Naive B cell (primary cell): ENCODE measurements around the gene BTBD9. TPM values are rescaled to one million over a fixed set of nuclear protein-coding genes. Genes with fewer than 3 reads are reported as not detected.
A peak's percentile ranks its signal among the peaks of the same experiment; 100 is the strongest.

Source experiments
- ATAC-seq, 2 donors: fragments of 150-1000 bp; cut with Tn5 transposase; 2 replicates each; pipeline ENCODE4 v1.10.0; 2021; ENCODE audit warnings: low read depth in 2 of 2, mild to moderate bottlenecking in 2 of 2, moderate library complexity in 2 of 2
- DNase-seq: peaks from one replicate; pipeline ENCODE4 v3.0.0; 2022
- H3K27ac Mint-ChIP-seq, 6 donors: one replicate each; pipeline ENCODE4 v1.8.0; 2020 to 2022; ENCODE audit warnings: mild to moderate bottlenecking in 6 of 6, mixed read lengths in 6 of 6, moderate library complexity in 5 of 6, inconsistent platforms in 2 of 6
- H3K27me3 Mint-ChIP-seq, 3 donors: one replicate each; pipeline ENCODE4 v1.8.0; 2021 to 2022; ENCODE audit warnings: mixed read lengths in 3 of 3, mild to moderate bottlenecking in 1 of 3
- H3K36me3 Mint-ChIP-seq, 2 donors: one replicate each; pipeline ENCODE4 v1.8.0; 2020 to 2022; ENCODE audit warnings: mixed read lengths in 2 of 2, inconsistent platforms in 1 of 2, mild to moderate bottlenecking in 1 of 2
- H3K4me1 Mint-ChIP-seq, 3 donors: one replicate each; pipeline ENCODE4 v1.8.0; 2020 to 2022; ENCODE audit warnings: mixed read lengths in 3 of 3, inconsistent platforms in 1 of 3, mild to moderate bottlenecking in 1 of 3, moderate library complexity in 1 of 3
- H3K4me3 Mint-ChIP-seq, 8 donors: one replicate each; pipeline ENCODE4 v1.8.0; 2020 to 2022; ENCODE audit warnings: mild to moderate bottlenecking in 8 of 8, mixed read lengths in 8 of 8, moderate library complexity in 8 of 8, inconsistent platforms in 2 of 8
- H3K9me3 Mint-ChIP-seq, 7 donors: one replicate each; pipeline ENCODE4 v1.8.0; 2020 to 2022; ENCODE audit warnings: mixed read lengths in 7 of 7, mild to moderate bottlenecking in 5 of 7, inconsistent platforms in 2 of 7, moderate library complexity in 1 of 7
- polyA plus RNA-seq, 6 donors: library from polyadenylated mRNA; unstranded; fragments of 300-500 nt; fragmentation: Illumina TruSeq; gene quantifications; one replicate each; pipeline ENCODE4 v1.2.3, GENCODE V29; 2021; ENCODE audit warnings: low read depth in 6 of 6

The BTBD9 gene
- polyA plus RNA-seq, 6 donors from 2014 or later, result 3.5 to 29.1 (median 20.2) TPM

DNA sequence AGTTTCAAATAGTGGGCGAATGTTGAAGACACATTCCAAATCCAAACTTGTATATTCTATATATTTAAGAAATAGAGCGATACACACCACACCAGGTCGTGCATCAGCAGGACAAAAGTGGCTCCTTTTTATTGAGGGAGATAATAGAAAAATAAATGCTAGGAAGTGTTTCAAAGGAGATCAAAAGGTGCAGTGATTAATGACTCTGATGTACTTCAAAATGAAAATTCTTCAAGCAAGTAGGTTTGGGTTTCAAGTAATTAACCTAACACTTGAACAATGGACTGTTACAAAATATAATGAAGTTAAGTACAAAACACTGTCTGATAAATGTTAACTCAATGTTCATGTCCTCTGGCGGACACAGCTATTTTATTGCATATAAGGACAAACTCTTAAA, 185.9 kb downstream of the BTBD9 start:
- ATAC-seq, result no peak
- Mint-ChIP-seq H3K9me3 (peaks cover 0 to 9% (median 5%) of the 10 kb centered on the region in 7 donors), H3K36me3 (peaks cover 8 to 15% of the 10 kb centered on the region in 2 donors), H3K4me1 (no peaks in the 10 kb centered on the region), H3K27me3 (no peaks in the 10 kb centered on the region), H3K27ac (no peak overlapping the region), H3K4me3 (no peak overlapping the region)
- no peak for DNase-seq

DNA sequence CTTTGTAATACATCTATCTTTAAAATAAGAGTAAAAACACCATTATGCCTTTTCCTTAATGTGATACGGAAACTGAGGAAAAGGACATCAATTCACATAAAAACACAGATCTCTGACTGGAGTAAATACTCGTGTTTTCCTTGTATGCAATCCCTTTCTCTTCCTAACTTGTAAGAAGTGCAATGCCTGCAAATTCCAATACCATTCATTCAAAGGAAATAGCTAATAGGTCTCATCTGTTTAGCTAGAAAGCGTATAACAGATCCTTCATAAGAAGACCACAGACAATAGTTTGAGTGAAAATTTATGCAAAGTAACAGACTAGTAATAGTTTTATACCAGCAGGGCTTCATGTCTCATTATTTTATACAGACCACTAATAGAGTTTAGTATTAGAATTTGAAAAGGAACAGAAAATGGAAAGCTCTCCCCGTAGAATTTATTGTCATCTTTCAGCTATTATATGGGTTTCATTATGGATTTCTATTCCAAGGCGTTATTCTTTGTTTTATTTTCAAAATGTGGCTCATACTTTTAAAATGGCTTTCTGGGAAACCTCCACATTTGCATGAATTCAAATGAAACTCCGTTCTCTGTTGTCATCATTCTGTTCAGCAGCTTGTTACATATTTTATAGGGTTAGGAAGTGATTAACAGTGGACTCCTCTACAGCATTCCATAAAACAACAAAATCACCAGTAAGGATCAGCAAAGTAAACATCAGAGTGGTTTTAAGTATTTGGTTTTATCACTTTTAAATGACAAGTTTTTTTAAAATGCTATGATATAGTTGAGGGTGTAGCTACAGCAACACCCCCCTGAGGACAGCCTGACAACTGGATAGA, 186.7 kb downstream of the BTBD9 start:
- no peak overlapping the region for H3K27ac Mint-ChIP-seq
- peaks cover 8 to 15% of the 10 kb centered on the region in 2 donors for H3K36me3 Mint-ChIP-seq
- H3K27me3 Mint-ChIP-seq, result no peaks in the 10 kb centered on the region
- no peak for DNase-seq
- ATAC-seq, result no peak
- peaks cover 0 to 10% (median 5%) of the 10 kb centered on the region in 7 donors for H3K9me3 Mint-ChIP-seq
- no peak overlapping the region for H3K4me3 Mint-ChIP-seq
- H3K4me1 Mint-ChIP-seq, result no peaks in the 10 kb centered on the region

DNA sequence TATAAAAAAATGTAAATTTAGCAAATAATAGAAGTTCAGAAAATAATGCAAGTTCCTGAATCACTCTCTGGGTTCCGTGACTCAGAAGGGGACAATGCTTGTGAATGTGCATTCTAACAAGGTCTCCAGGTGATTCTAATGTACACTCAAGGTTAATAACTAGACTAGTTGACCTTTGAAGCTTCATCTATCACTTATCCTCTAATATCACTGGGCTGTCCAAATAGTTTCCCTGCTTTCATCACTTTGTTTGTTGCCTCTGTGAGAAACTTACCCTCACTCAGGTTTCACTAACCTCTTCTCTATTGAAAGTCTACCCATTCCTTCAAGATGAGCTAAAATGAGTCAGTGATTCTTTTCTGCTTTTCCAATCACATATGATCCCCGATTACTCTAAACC, 189.0 kb downstream of the BTBD9 start:
- no peak overlapping the region for H3K4me3 Mint-ChIP-seq
- H3K9me3 Mint-ChIP-seq, result peaks cover 0 to 10% (median 5%) of the 10 kb centered on the region in 7 donors
- ATAC-seq (no peak), DNase-seq (no peak)
- peaks cover 6 to 8% of the 10 kb centered on the region in 2 donors for H3K36me3 Mint-ChIP-seq
- H3K27me3 Mint-ChIP-seq, result no peaks in the 10 kb centered on the region
- no peak overlapping the region for H3K27ac Mint-ChIP-seq
- H3K4me1 Mint-ChIP-seq, result no peaks in the 10 kb centered on the region

DNA sequence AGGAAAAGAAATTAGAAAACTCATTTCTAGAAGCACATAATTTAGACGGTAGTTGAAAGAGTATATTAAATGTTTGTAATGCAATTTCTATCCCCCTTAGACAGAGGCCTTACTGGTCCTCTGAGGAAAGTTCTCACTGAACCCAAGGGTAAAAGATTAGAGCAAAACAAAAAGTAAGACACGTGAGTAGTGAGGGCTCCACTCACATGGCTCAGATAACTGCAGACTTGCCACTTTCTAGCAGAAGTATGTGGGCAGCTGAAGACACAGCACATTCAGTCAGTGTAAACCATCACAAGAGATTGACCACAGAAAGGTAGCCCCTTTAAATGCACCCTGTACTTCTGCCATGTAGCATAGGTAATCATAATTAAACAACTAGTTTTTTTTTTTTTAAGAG, 193.8 kb downstream of the BTBD9 start:
- DNase-seq, result no peak
- ATAC-seq, result no peak
- H3K4me1 Mint-ChIP-seq, result peaks cover 9 to 11% (median 10%) of the 10 kb centered on the region in 3 donors
- H3K36me3 Mint-ChIP-seq, result peaks cover 3 to 11% of the 10 kb centered on the region in 2 donors
- H3K9me3 Mint-ChIP-seq, result peaks cover 0 to 9% (median 5%) of the 10 kb centered on the region in 7 donors
- H3K27ac Mint-ChIP-seq, result no peak overlapping the region
- no peaks in the 10 kb centered on the region for H3K27me3 Mint-ChIP-seq
- H3K4me3 Mint-ChIP-seq, result no peak overlapping the region

- no peak overlapping the region for H3K27ac Mint-ChIP-seq
- peaks cover 9 to 11% (median 10%) of the 10 kb centered on the region in 3 donors for H3K4me1 Mint-ChIP-seq
- no peak overlapping the region for H3K4me3 Mint-ChIP-seq
- DNase-seq (no peak), ATAC-seq (no peak)
- H3K36me3 Mint-ChIP-seq, result peaks cover 0 to 10% of the 10 kb centered on the region in 2 donors
- no peaks in the 10 kb centered on the region for H3K27me3 Mint-ChIP-seq
- H3K9me3 Mint-ChIP-seq, result peaks cover 0 to 6% (median 5%) of the 10 kb centered on the region in 7 donors
Observed at GRCh38 chr6:38445336-38445735, 194.4 kb downstream of the BTBD9 start.

DNA sequence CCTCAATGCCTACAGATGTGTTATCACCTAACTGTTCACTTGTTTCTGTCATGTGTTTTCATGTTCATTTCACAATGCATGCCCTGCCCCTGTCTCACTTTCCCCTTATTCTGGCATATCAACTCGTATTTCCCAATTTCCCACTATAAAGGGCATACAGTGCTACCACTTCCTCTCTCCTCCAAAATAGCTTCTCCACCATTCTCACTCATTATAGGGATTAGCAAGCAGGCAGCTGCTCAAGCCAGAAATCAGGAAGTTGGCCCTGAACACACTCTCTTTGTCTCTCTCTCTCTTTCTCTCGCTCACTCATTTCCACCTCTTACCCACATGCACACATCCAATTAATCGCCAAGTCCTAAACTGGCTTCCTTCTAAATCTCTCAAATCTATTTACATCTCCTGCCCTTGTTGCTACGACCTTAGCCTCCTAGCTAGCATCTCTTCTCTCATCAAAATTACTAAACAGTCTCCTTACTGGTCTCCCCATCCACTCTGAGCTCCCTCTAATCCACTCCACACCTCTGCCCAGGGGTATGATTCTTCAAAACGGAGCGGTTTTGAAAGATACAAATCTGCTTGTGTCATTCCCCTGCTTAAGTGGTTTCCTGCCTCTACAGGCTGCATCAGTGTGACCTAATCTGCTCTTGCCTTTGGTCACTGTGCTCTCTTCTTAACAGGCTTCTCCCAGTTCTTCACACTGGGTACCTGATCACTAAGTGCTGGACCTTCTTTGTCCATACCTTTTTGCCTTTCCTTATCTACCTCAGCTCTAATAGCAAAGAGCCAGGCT, 196.2 kb downstream of the BTBD9 start:
- Mint-ChIP-seq H3K36me3 (peaks cover 0 to 11% of the 10 kb centered on the region in 2 donors), H3K4me3 (no peak overlapping the region), H3K9me3 (no peaks in the 10 kb centered on the region), H3K27me3 (no peaks in the 10 kb centered on the region), H3K4me1 (peaks cover 10 to 19% (median 11%) of the 10 kb centered on the region in 3 donors), H3K27ac (peak overlapping the region in 5 of 6 donors; percentile 0 to 82 (median 2))
- DNase-seq (no peak), ATAC-seq (peak in 1 of 2 donors; percentile 21)

DNA sequence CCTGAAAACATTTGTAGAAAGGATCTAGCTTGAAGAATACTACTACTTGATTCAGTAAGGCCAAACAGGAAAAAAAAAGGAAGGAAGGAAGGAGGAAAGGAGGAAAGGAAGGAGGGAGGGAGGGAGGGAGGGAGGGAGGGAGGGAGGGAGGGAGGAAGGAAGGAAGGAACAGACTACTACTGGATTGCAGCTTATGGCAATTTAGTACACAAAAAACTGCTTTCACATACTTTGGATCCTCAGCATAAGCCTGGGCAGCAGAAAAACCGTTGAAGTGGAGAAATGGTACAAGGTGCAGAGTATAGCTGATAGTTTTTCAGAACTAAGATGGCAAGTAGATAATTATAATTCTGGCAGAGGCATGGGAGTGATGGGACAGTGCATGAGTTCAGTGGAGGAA, 201.6 kb downstream of the BTBD9 start:
- H3K27me3 Mint-ChIP-seq, result no peaks in the 10 kb centered on the region
- peaks cover 15 to 27% (median 26%) of the 10 kb centered on the region in 3 donors for H3K4me1 Mint-ChIP-seq
- DNase-seq (no peak), ATAC-seq (no peak)
- peak overlapping the region in 1 of 6 donors; percentile 2 for H3K27ac Mint-ChIP-seq
- H3K36me3 Mint-ChIP-seq, result peaks cover 9 to 15% of the 10 kb centered on the region in 2 donors
- no peak overlapping the region for H3K4me3 Mint-ChIP-seq
- H3K9me3 Mint-ChIP-seq, result peaks cover under 1 to 7% (median 5%) of the 10 kb centered on the region in 7 donors

- Mint-ChIP-seq H3K4me3 (no peak overlapping the region), H3K36me3 (peaks cover 15 to 22% of the 10 kb centered on the region in 2 donors), H3K4me1 (peaks cover 22 to 30% (median 29%) of the 10 kb centered on the region in 3 donors), H3K27ac (peak overlapping the region in 3 of 6 donors; percentile 33 to 79 (median 39)), H3K27me3 (no peaks in the 10 kb centered on the region), H3K9me3 (peaks cover 5 to 17% (median 9%) of the 10 kb centered on the region in 7 donors)
- DNase-seq (no peak), ATAC-seq (no peak)
Observed at GRCh38 chr6:38436726-38437465, 202.8 kb downstream of the BTBD9 start.

GRCh38 chr6:38435330-38435729, 204.4 kb downstream of the BTBD9 start:
- Mint-ChIP-seq H3K27me3 (no peaks in the 10 kb centered on the region), H3K36me3 (peaks cover 22 to 24% of the 10 kb centered on the region in 2 donors), H3K9me3 (peaks cover 5 to 18% (median 10%) of the 10 kb centered on the region in 7 donors), H3K4me1 (peaks cover 31 to 41% (median 35%) of the 10 kb centered on the region in 3 donors), H3K4me3 (no peak overlapping the region), H3K27ac (peak overlapping the region in 1 of 6 donors; percentile 31)
- no peak for ATAC-seq
- no peak for DNase-seq

- Mint-ChIP-seq H3K4me1 (peaks cover 28 to 46% (median 38%) of the 10 kb centered on the region in 3 donors), H3K36me3 (peaks cover 16 to 24% of the 10 kb centered on the region in 2 donors), H3K9me3 (peaks cover 5 to 18% (median 10%) of the 10 kb centered on the region in 7 donors), H3K4me3 (no peak overlapping the region), H3K27ac (no peak overlapping the region), H3K27me3 (no peaks in the 10 kb centered on the region)
- ATAC-seq (no peak), DNase-seq (no peak)
Observed at GRCh38 chr6:38434051-38434450, 205.7 kb downstream of the BTBD9 start.

GRCh38 chr6:38432479-38432878, 207.2 kb downstream of the BTBD9 start:
- peak overlapping the region in 2 of 6 donors; percentile 2 to 11 for H3K27ac Mint-ChIP-seq
- no peak overlapping the region for H3K4me3 Mint-ChIP-seq
- no peak for ATAC-seq
- no peaks in the 10 kb centered on the region for H3K27me3 Mint-ChIP-seq
- H3K4me1 Mint-ChIP-seq, result peaks cover 21 to 46% (median 43%) of the 10 kb centered on the region in 3 donors
- H3K9me3 Mint-ChIP-seq, result peaks cover 5 to 25% (median 10%) of the 10 kb centered on the region in 7 donors
- peaks cover 22 to 24% of the 10 kb centered on the region in 2 donors for H3K36me3 Mint-ChIP-seq
- no peak for DNase-seq

DNA sequence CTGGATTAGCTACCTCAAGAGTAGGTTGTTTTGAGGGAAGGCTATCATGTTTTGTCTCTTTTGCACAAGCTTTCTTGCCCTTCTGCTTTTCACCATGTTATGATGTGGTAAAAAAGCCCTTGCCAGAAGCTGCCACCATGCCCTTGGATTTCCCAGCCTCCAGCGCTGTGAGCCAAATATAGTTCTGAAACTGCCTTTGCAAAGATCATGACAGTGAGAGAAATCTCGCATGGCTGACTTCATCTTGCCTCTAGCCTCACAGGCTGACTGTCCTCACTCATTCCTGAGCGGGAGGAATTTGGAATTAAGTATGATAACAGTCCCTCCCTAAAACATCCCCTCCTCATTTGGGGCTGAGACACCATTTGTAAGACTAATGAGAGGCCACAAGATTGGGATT, 207.7 kb downstream of the BTBD9 start:
- Mint-ChIP-seq H3K27ac (peak overlapping the region in 3 of 6 donors; percentile 2 to 44 (median 18)), H3K27me3 (no peaks in the 10 kb centered on the region), H3K4me3 (no peak overlapping the region), H3K9me3 (peaks cover 5 to 25% (median 10%) of the 10 kb centered on the region in 7 donors), H3K36me3 (peaks cover 22 to 24% of the 10 kb centered on the region in 2 donors), H3K4me1 (peaks cover 23 to 49% (median 44%) of the 10 kb centered on the region in 3 donors)
- ATAC-seq (no peak), DNase-seq (no peak)

DNA sequence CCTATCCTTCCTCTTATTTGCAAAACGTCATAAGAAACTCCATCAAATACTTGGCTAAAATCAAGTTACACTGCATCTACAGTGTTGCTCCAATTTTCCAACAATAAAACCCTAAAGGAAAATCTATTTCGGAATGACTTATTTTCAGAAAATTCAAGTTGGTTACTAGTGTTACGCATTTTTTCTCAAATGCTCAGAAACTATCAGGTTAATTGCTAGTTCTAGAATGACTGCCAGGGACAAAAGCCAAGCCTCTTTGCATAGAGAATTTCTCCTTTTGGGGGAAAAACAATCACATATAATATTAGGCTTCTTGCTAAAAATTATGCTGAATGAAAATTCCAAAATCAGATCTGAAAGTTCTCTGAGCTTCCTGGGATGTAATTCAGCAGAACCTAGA, 210.2 kb downstream of the BTBD9 start:
- peak overlapping the region in 1 of 8 donors; percentile 17 for H3K4me3 Mint-ChIP-seq
- H3K27me3 Mint-ChIP-seq, result no peaks in the 10 kb centered on the region
- peaks cover 20 to 24% of the 10 kb centered on the region in 2 donors for H3K36me3 Mint-ChIP-seq

More for the DNA sequence above, 210.2 kb downstream of the BTBD9 start:
- ATAC-seq (no peak), DNase-seq (no peak)
- H3K4me1 Mint-ChIP-seq, result peaks cover 31 to 54% (median 46%) of the 10 kb centered on the region in 3 donors
- peaks cover 5 to 25% (median 10%) of the 10 kb centered on the region in 7 donors for H3K9me3 Mint-ChIP-seq
- peak overlapping the region in 2 of 6 donors; percentile 5 to 41 for H3K27ac Mint-ChIP-seq
